WTC11 (cell line): ENCODE data around the gene RWDD3. TPM values are rescaled to one million over a fixed set of nuclear protein-coding genes. Genes with fewer than 3 reads are reported as not detected.

ENCODE experiments used
- ATAC-seq: fragments of 200-7000 bp; cut with Tn5 transposase; 2 replicates; pipeline ENCODE4 v1.10.0; 2021; ENCODE audit warnings: mild to moderate bottlenecking, moderate library complexity
- CTCF ChIA-PET: fragments of 300-600 bp; sonication (Branson Sonifier 250); formaldehyde crosslinking; loops from one replicate; lab custom pipeline; 2021; ENCODE audit warnings: antibody characterized with exemption; lab: Charles Lee
- POLR2A ChIA-PET: fragments of 350-600 bp; sonication (Branson Sonifier 250); formaldehyde crosslinking; loops from one replicate; lab custom pipeline; 2021; ENCODE audit warnings: antibody characterized with exemption; lab: Charles Lee
- DNase-seq: peaks from one replicate; pipeline ENCODE4 v3.0.0; 2021; ENCODE audit warnings: low spot score
- H3K27ac Mint-ChIP-seq: 2 replicates; pipeline ENCODE4 v1.8.0; 2021; ENCODE audit warnings: mixed read lengths
- H3K27me3 Mint-ChIP-seq: 2 replicates; pipeline ENCODE4 v1.8.0; 2021; ENCODE audit warnings: low read depth, mild to moderate bottlenecking, moderate library complexity, mixed read lengths
- H3K36me3 Mint-ChIP-seq: 2 replicates; pipeline ENCODE4 v1.8.0; 2021; ENCODE audit warnings: mixed read lengths
- H3K4me1 Mint-ChIP-seq: 2 replicates; pipeline ENCODE4 v1.8.0; 2022; ENCODE audit warnings: mixed read lengths
- H3K4me3 Mint-ChIP-seq: 2 replicates; pipeline ENCODE4 v1.8.0; 2021; ENCODE audit warnings: mild to moderate bottlenecking, moderate library complexity, mixed read lengths
- H3K9me3 Mint-ChIP-seq: 2 replicates; pipeline ENCODE4 v1.8.0; 2021; ENCODE audit warnings: mixed read lengths
- CREB1 ChIP-seq: sonication (generic); formaldehyde crosslinking; IDR thresholded peaks from 2 replicates; pipeline ENCODE4 v1.8.0; 2023; ENCODE audit warnings: mild to moderate bottlenecking, missing genetic modification reagents
- CREM ChIP-seq: sonication (generic); formaldehyde crosslinking; IDR thresholded peaks from 2 replicates; pipeline ENCODE4 v1.8.1; 2022; ENCODE audit warnings: mild to moderate bottlenecking, missing genetic modification reagents, moderate library complexity
- CTCF ChIP-seq: fragments of 200-600 bp; IDR thresholded peaks from 2 replicates; pipeline ENCODE4 v1.8.0; 2022; ENCODE audit warnings: antibody characterized with exemption
- E2F1 ChIP-seq: sonication (generic); formaldehyde crosslinking; IDR thresholded peaks from 2 replicates; pipeline ENCODE4 v1.8.0; 2022; ENCODE audit warnings: mild to moderate bottlenecking, missing genetic modification reagents
- E2F4 ChIP-seq: sonication (generic); formaldehyde crosslinking; IDR thresholded peaks from 2 replicates; pipeline ENCODE4 v1.8.1; 2022; ENCODE audit warnings: low read depth, mild to moderate bottlenecking, moderate library complexity, missing genetic modification reagents, borderline replicate concordance
- HMGXB4 ChIP-seq: sonication (generic); formaldehyde crosslinking; IDR thresholded peaks from 2 replicates; pipeline ENCODE4 v1.8.1; 2023; ENCODE audit warnings: mild to moderate bottlenecking, moderate library complexity, missing genetic modification reagents
- MLX ChIP-seq: sonication (generic); formaldehyde crosslinking; IDR thresholded peaks from 2 replicates; pipeline ENCODE4 v1.8.1; 2023; ENCODE audit warnings: mild to moderate bottlenecking, missing genetic modification reagents, moderate library complexity
- MYBL2 ChIP-seq: sonication (generic); formaldehyde crosslinking; IDR thresholded peaks from 2 replicates; pipeline ENCODE4 v1.8.1; 2023; ENCODE audit warnings: mild to moderate bottlenecking, moderate library complexity, missing genetic modification reagents
- NR2C2 ChIP-seq: sonication (generic); formaldehyde crosslinking; IDR thresholded peaks from 2 replicates; pipeline ENCODE4 v1.8.0; 2022; ENCODE audit warnings: mild to moderate bottlenecking, missing genetic modification reagents
- RELA ChIP-seq: sonication (generic); formaldehyde crosslinking; IDR thresholded peaks from 2 replicates; pipeline ENCODE4 v1.8.1; 2022; ENCODE audit warnings: missing genetic modification reagents, mild to moderate bottlenecking, borderline replicate concordance
- RORB ChIP-seq: fragments of 250-450 bp; sonication (Bioruptor Pico); IDR thresholded peaks from 2 replicates; pipeline ENCODE4 v1.9.0; 2021; ENCODE audit warnings: mild to moderate bottlenecking
- TP53 ChIP-seq: sonication (generic); formaldehyde crosslinking; IDR thresholded peaks from 2 replicates; pipeline ENCODE4 v1.8.1; 2023; ENCODE audit warnings: mild to moderate bottlenecking, missing genetic modification reagents
- ZMAT4 ChIP-seq: fragments of 250-450 bp; sonication (Bioruptor Pico); IDR thresholded peaks from 2 replicates; pipeline ENCODE4 v1.9.0; 2021; ENCODE audit warnings: mild to moderate bottlenecking
- ZSCAN18 ChIP-seq: fragments of 250-450 bp; sonication (Bioruptor Pico); IDR thresholded peaks from 2 replicates; pipeline ENCODE4 v2.1.2; 2022; ENCODE audit warnings: mild to moderate bottlenecking, moderate library complexity
- total RNA-seq: library from RNA; stranded (reverse); gene quantifications from 3 replicates; pipeline ENCODE4 v1.2.3, GENCODE V29; 2021

RWDD3 gene
- total RNA-seq, 1 experiment from 2014 or later = 13.9 TPM

GRCh38 chr1:95219407-95219806 is 14.6 kb upstream of the RWDD3 start (continued):
- no peak for TF ChIP-seq MLX (CRISPR knock-in tag)
- TF ChIP-seq TP53 (CRISPR knock-in tag) = no peak
- no peak for TF ChIP-seq ZSCAN18 (CRISPR knock-in tag)
- TF ChIP-seq CREM (CRISPR knock-in tag) = no peak
- TF ChIP-seq, all 79 proteins: peak for 0

GRCh38 chr1:95221306-95221705 is 12.7 kb upstream of the RWDD3 start:
- Mint-ChIP-seq H3K27me3 (no peaks in the 10 kb centered on the region), H3K36me3 (peaks cover 7% of the 10 kb centered on the region), H3K4me3 (no peak overlapping the region), H3K4me1 (peaks cover 11% of the 10 kb centered on the region), H3K9me3 (peaks cover 11% of the 10 kb centered on the region), H3K27ac (no peak overlapping the region)
- ChIA-PET POLR2A (interaction anchor here (0.5 kb wide), 1 partner anchor 56 kb away, joined by 6 read pairs; no protein-coding TSS in a partner anchor), CTCF (interaction anchor here (5.1 kb wide), 1 partner anchor 12 kb away, joined by 37 read pairs; the partner anchor contains the start of gene RWDD3)
- TF ChIP-seq RORB (no peak), CREB1 (CRISPR knock-in tag) (no peak), ZMAT4 (CRISPR knock-in tag) (no peak), CTCF (no peak), E2F1 (no peak), ZSCAN18 (CRISPR knock-in tag) (no peak), NR2C2 (no peak), MYBL2 (CRISPR knock-in tag) (no peak), E2F4 (CRISPR knock-in tag) (no peak), HMGXB4 (CRISPR knock-in tag) (no peak), RELA (CRISPR knock-in tag) (no peak)
- no peak for DNase-seq
- peak; percentile 65 for ATAC-seq
